ENCODE results near the gene CNTN2. TPM values are rescaled to one million over a fixed set of nuclear protein-coding genes. Genes with fewer than 3 reads are reported as not detected.
A peak's percentile ranks its signal among the peaks of the same experiment; 100 is the strongest.

The CNTN2 gene
- polyA plus RNA-seq, 1 experiment = not detected

GRCh38 chr1:205088341-205088740 lies 45.3 kb downstream of the CNTN2 start:
- H3K4me3 ChIP-seq (ENCODE audit: low read depth, low read length) = no peak overlapping the region
- DNase-seq (ENCODE audit: low read depth, low spot score) = peak; percentile 4
- TF ChIP-seq CTCF (IDR thresholded peaks at IDR 0.05; ENCODE audit: low read depth, low read length) = no peak
- POLR2A ChIA-PET = no interaction called here
- H3K27ac ChIP-seq (ENCODE audit: low read depth, low read length) = no peak overlapping the region
- CTCF ChIA-PET = interaction anchor here (1.2 to 7.1 kb wide), 4 partner anchors 27 to 168 kb away, joined by 3 to 57 read pairs (median 5); partner anchors contain the start of gene RBBP5
- no peaks in the 10 kb centered on the region for H3K9me3 ChIP-seq (ENCODE audit: control insufficient read depth, insufficient read depth, low read length)
- H3K27me3 ChIP-seq (ENCODE audit: control insufficient read depth, insufficient read depth, low read length) = no peaks in the 10 kb centered on the region

- DNase-seq (ENCODE audit: low read depth, low spot score) = no peak
- Histone ChIP-seq H3K27ac (ENCODE audit: low read depth, low read length) (no peak overlapping the region), H3K27me3 (ENCODE audit: control insufficient read depth, insufficient read depth, low read length) (no peaks in the 10 kb centered on the region), H3K9me3 (ENCODE audit: control insufficient read depth, insufficient read depth, low read length) (no peaks in the 10 kb centered on the region), H3K4me3 (ENCODE audit: low read depth, low read length) (no peak overlapping the region)
- TF ChIP-seq CTCF (IDR thresholded peaks at IDR 0.05; ENCODE audit: low read depth, low read length) = no peak
- ChIA-PET POLR2A (no interaction called here), CTCF (interaction anchor here (2.2 to 7.1 kb wide), 2 partner anchors 30 to 165 kb away, joined by 11 to 57 read pairs; no protein-coding TSS in a partner anchor)
Measured at GRCh38 chr1:205091043-205091740, 48.2 kb downstream of the CNTN2 start.

- ChIA-PET CTCF (interaction anchor here (1.3 kb wide), 1 partner anchor 46 kb away, joined by 4 read pairs; no protein-coding TSS in a partner anchor), POLR2A (no interaction called here)
- H3K27ac ChIP-seq (ENCODE audit: low read depth, low read length) = no peak overlapping the region
- no peak for DNase-seq (ENCODE audit: low read depth, low spot score)
- no peak for TF ChIP-seq CTCF (IDR thresholded peaks at IDR 0.05; ENCODE audit: low read depth, low read length)
- no peak overlapping the region for H3K4me3 ChIP-seq (ENCODE audit: low read depth, low read length)
- no peaks in the 10 kb centered on the region for H3K27me3 ChIP-seq (ENCODE audit: control insufficient read depth, insufficient read depth, low read length)
- H3K9me3 ChIP-seq (ENCODE audit: control insufficient read depth, insufficient read depth, low read length) = no peaks in the 10 kb centered on the region
Measured at GRCh38 chr1:205095422-205095821, 52.4 kb downstream of the CNTN2 start.

- ChIA-PET POLR2A (no interaction called here), CTCF (interaction anchor here (1.0 kb wide), 1 partner anchor 44 kb away, joined by 3 read pairs; no protein-coding TSS in a partner anchor)
- H3K9me3 ChIP-seq (ENCODE audit: control insufficient read depth, insufficient read depth, low read length) = no peaks in the 10 kb centered on the region
- DNase-seq (ENCODE audit: low read depth, low spot score) = no peak
- no peak overlapping the region for H3K27ac ChIP-seq (ENCODE audit: low read depth, low read length)
- no peak overlapping the region for H3K4me3 ChIP-seq (ENCODE audit: low read depth, low read length)
- no peak for TF ChIP-seq CTCF (IDR thresholded peaks at IDR 0.05; ENCODE audit: low read depth, low read length)
- no peaks in the 10 kb centered on the region for H3K27me3 ChIP-seq (ENCODE audit: control insufficient read depth, insufficient read depth, low read length)
Measured at GRCh38 chr1:205098242-205098641, 55.2 kb downstream of the CNTN2 start.

DNA sequence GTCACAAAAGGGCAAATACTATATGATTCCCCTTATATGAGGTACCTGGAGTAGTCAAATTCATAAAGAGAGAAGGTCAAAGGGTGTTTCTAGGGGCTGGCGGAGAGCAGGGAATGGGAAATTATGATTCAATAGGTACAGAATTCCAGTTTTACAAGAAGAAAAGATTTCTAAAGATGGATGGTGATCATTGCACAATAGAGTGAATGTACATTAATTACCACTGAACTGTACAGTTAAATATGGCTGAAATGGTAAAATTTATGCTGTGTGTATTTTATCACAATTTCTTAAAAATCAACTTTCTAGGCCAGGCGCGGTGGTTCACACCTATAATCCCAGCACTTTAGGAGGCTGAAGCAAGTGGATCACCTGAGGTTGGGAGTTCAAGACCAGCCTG lies 59.4 kb downstream of the CNTN2 start:
- TF ChIP-seq CTCF (IDR thresholded peaks at IDR 0.05; ENCODE audit: low read depth, low read length) = no peak
- ChIA-PET POLR2A (interaction anchor here (0.7 kb wide), 1 partner anchor 13 kb away, joined by 5 read pairs; no protein-coding TSS in a partner anchor), CTCF (interaction anchor here (0.7 kb wide), 1 partner anchor 20 kb away, joined by 4 read pairs; no protein-coding TSS in a partner anchor)
- Histone ChIP-seq H3K4me3 (ENCODE audit: low read depth, low read length) (no peak overlapping the region), H3K27ac (ENCODE audit: low read depth, low read length) (no peak overlapping the region), H3K27me3 (ENCODE audit: control insufficient read depth, insufficient read depth, low read length) (no peaks in the 10 kb centered on the region), H3K9me3 (ENCODE audit: control insufficient read depth, insufficient read depth, low read length) (no peaks in the 10 kb centered on the region)
- no peak for DNase-seq (ENCODE audit: low read depth, low spot score)

All from AG04450 (cell line).